HG03095 (cell line): ENCODE measurements around the gene RPS27A.
"Not testable (repeated sequence)": the region's sequence is repeated elsewhere in the genome, so short reads cannot be mapped to it uniquely, and the experiment has no call there.

Experiments used
- ATAC-seq: cut with Tn5 transposase; IDR thresholded peaks from one replicate; pipeline ENCODE4 v1.9.1; 2021; ENCODE audit warnings: moderate library complexity; ENCODE audit not compliant: unreplicated experiment

Gene RPS27A

GRCh38 chr2:55232084-55232862 lies at the start of gene RPS27A, which contains the start of gene CLHC1:
RPS27A (plus strand) TSS chr2:55232688; CDS start chr2:55232825, 137 bp downstream.
CLHC1 (minus strand) TSS chr2:55232293; CDS start chr2:55222411, 9,882 bp downstream.
- ATAC-seq: peak; percentile 92

DNA sequence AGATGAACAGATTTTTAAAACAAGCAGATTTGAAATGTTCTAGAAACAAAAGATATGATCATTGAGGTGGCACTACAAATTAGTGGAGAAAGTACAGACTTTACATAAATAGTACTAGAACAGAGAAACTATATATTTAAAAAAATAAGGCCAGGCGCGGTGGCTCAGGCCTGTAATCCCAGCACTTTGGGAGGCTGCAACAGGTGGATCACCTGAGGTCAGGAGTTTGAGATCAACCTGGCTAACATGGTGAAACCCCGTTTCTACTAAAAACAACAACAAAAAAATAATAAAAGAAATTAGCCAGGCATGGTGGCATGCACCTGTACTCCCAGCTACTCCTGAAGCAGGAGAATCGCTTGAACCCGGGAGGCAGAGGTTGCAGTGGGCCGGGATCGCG lies 45.7 kb upstream of the RPS27A start:
- ATAC-seq: not testable (repeated sequence)

DNA sequence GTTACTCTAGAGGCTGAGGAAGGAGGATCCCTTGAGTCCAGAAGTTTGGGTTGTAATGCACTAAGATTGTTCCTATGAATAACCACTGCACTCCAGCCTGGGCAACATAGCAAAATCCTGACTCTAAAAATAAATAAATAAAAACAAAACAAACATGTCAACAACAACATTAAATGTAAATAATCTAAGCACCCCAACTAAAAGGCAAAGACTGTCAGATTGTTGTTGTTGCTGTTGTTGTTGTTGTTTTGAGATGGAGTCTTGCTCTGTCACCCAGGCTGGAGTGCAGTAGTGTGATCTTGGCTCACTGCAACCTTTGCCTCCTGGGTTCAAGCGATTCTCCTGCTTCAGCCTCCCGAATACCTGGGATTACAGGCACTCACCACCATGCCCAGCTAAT lies 40.6 kb upstream of the RPS27A start:
- not testable (repeated sequence) for ATAC-seq

DNA sequence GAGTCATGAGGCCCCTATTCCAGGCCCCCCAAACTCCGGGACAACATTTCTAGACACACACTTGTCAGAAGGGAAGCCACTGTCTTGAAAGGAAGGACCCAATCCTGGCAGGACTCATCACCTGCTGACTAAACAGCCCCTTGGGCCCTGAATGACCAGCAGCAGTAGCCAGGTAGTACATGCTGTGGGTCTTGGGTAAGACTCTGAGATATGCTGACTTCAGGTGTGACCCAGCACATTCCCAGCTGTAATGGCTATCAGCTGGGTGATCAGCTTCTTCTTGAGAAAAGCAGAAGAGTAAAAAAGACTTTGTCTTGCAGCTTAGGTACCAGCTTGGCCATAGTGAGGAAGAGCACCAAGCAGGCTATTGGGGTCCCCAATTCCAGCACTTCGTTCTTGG lies 36.0 kb upstream of the RPS27A start:
- ATAC-seq: no peak

- ATAC-seq: no peak
These were observed 32.1 kb upstream of the RPS27A start for GRCh38 chr2:55200416-55200815.

DNA sequence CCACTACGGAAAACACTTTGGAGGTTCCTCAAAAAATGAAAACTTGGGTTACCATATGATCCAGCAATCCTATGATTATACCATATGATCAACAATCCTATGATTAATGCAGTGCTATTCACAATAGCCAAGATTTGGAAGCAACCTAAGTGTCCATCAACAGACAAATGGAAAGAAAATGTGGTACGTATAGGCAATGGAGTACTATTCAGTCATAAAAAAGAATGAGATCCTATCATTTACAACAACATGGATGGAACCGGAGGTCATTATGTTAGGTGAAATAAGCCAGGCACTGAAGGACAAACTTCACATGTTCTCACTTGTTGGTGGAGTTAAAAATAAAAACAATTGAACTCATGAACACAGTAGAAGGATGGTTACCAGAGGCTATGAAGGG lies 28.0 kb upstream of the RPS27A start:
- no peak for ATAC-seq

DNA sequence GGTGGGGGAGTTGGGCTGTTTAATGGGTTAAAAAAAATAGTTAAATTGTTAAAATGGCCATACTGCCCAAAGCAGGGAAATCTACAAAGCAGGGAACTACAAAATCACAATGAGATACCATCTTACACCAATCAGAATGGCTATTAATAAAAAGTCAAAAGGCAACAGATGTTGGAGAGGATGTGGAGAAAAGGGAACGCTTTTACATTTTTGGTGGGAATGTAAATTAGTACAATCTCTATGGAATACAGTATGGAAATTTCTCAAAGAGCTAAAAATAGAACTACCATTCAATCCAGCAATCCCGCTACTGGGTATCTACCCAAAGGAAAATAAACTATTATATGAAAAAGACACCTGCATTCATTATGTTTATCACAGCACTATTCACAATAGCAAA lies 27.5 kb upstream of the RPS27A start:
- ATAC-seq: no peak

GRCh38 chr2:55213822-55214221 lies 18.7 kb upstream of the RPS27A start:
- ATAC-seq: no peak

DNA sequence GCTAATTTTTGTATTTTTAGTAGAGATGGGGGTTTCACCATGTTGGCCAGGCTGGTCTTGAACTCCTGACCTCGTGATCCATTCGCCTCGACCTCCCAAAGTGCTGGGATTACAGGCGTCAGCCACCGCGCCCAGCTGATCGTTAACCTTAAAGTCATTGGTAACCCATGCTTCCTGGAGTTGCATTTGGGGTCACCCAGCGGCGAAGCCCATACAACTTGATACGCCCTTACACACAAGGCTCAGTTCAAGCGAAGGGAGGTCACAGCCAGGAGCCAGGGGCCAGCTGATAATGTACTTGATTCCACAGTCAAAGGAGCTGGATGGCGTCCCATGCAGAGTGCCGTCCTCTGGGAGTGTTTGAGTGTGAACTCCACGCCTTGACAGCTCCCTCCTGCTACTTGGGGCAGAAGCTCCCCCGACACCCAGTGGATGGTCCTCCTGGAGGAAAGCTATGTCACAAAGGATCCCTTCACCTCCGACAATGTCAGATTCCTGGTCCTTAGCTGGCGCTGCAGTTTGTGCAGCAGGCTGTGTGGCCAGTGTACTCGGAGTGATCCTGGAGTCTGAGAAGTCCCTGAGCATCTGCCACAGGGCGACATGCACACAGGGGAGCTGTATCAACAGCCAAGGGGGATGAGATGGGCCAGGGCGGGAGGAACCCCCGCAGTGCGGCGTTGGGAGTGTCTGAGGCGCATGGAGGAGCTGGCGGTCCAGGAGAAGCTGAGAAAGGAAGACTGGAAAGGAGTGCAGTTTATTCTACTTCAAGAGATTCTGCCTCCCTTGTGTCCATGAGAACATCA lies 8.3 kb upstream of the RPS27A start:
- no peak for ATAC-seq

GRCh38 chr2:55224761-55225261 lies 7.7 kb upstream of the RPS27A start:
- ATAC-seq: no peak

DNA sequence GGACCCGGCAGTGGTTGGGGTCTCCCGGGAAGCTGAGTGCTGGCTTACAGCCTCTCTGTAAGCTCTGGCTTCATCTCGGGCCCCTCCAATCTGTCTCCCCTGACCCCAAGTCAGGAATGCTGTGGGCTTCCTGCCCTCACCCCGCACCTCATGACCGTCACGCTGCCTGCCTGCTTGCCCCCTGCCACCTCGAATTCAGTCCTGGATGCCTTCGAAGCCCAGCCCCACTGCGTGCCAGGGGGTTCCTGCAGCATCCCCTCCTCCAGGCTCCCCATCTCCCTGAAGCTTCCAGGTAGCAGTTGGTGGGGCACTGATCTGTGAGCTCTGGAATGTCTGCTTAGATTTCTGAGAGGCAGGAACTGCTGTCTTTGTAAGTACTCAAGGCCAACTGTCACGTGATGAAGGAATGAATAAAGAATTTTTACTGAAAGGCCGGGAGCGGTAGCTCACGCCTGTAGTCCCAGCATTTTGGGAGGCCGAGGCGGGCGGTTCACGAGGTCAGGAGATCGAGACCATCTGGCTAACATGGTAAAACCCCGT lies 6.9 kb upstream of the RPS27A start:
- no peak for ATAC-seq

DNA sequence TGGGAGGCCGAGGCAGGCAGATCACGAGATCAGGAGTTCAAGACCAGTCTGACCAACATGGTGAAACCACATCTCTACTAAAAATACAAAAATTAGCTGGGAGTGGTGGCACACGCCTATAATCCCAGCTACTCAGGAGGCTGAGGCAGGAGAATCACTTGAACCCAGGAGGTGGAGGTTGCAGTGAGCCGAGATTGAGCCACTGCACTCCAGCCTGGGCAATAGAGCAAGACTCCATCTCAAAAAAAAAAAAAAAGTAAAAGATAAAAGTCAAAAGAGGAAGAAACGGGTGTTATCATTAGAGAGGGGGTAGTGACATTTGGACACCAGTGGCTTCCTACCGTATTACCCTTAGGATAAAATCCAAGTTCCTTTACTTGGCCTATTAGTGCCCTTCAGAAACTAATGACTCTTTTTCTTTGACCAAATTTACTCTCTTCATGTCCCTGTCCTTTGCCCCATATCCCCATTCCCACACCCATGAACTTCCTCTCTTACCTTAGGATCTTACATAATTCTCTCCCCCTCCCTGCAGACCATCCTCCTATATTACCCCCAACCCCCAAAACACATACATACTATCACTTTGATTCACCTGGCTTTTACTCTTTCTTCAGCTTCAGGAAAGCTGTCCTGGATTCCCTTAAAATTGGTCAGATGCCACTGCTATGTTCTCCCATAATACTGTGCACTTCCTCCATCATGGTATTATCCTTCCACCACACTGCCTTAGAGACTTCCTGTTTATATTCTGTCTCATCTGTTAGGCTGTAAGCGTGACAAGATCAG lies 4.9 kb upstream of the RPS27A start:
- ATAC-seq: not testable (repeated sequence)

DNA sequence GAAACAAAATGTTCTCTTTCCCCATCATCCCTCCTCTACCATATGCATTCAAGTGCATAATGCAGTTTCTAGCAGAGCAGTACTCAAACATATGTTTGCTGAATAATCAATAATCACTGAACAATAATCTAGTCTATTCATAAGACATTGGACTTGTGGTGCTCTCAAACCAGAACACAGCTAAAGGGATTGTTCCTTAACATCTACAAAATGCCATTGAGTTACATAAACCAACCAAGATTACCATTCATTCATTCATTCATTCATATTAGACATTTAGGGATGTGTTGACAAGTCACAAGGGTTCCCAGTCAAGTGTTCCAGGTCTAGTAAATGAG lies 4.3 kb upstream of the RPS27A start:
- no peak for ATAC-seq

GRCh38 chr2:55229221-55229620 lies 3.3 kb upstream of the RPS27A start:
- no peak for ATAC-seq

DNA sequence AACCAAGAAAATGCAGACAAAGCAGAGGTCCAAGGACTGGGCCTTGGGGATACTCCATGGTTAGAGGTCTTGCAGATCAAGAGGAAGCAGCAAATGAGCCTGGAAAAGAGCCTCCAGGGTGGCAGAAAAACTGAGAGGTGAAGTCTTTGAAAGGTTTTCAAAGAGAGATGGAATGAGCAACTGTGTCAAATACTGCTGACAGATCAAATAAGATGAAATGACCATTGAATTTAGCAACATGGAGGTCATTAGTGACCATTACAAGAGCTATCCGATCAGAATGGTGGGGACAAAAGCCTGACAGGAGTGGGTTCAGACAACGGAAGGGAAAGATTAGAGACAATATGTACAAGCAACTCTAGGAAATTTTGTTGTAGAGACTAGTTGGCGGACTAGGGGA lies 1.9 kb upstream of the RPS27A start:
- no peak for ATAC-seq

GRCh38 chr2:55231546-55232083 lies 873 bp upstream of the RPS27A start:
- no peak for ATAC-seq

GRCh38 chr2:55232863-55233657 lies 572 bp downstream of the RPS27A start:
- peak; percentile 15 for ATAC-seq

GRCh38 chr2:55233658-55233940 lies 1.1 kb downstream of the RPS27A start:
- no peak for ATAC-seq

DNA sequence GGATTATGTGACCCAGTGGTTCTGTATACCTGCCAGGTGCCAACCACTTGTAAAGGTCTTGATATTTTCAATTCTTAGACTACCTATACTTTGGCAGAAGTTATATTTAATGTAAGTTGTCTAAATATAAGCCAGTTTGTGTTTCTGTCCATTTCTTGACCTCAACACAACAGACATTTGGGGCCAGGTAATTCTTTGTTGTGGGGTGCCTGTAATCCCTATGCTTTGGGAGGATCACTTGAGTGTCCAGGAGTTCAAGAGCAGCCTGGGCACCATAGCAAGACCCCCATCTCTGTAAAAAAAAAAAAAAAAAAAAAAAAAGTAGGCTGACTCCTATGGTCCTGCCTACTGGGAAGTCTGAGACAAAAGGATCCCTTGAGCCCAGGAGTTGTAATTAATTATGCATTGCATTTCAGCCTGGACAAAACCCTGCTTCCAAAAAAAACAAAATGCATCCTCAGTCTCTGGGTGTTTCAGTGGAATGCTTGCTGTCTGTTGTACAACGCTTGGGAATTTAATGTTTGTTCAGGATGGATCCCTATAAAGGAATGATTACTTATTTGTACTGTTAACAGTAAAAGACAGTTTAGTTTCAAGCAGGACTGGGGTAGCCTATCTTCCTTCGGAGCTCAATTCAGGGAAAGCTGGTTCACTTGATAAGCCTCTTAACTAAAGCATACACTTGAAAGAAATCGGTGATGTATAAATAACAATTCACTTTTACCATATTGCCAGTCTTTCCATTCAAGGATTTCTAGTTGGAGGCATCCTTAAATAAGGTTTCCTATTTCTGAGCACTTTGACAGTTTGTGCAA lies 3.4 kb downstream of the RPS27A start:
- ATAC-seq: no peak
